COR-L47 (cell line): Measurements from ENCODE around the gene ZSWIM8.
A peak's percentile ranks its signal among the peaks of the same experiment; 100 is the strongest.
"Not testable (repeated sequence)": the region's sequence is repeated elsewhere in the genome, so short reads cannot be mapped to it uniquely, and the experiment has no call there.

ENCODE experiments used
- DNase-seq: peaks from one replicate; lab custom pipeline; 2025; lab: John Stamatoyannopoulos, UW

The ZSWIM8 gene

GRCh38 chr10:73774637-73775036 is 10.8 kb upstream of the ZSWIM8 start:
- no peak for DNase-seq

DNA sequence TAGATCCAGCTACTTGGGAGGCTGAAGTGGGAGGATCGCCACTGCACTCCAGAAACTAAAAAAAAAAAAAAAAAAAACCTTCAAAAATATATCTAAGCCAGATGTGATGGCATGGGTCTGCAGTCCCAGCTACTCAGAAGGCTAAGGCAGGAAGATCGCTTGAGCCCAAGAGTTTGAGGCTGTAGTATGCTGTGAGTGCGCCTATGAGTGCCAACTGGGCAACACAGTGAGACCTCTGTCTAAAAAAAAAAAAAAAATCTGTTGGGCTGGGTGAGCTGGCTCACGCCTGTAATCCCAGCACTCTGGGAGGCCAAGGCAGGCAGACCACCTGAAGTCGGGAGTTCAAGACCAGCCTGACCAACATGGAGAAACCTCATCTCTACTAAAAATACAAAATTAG is 6.4 kb upstream of the ZSWIM8 start:
- DNase-seq: no peak

- no peak for DNase-seq
Observed at GRCh38 chr10:73779539-73780197, 5.7 kb upstream of the ZSWIM8 start.

GRCh38 chr10:73780301-73780700 is 5.1 kb upstream of the ZSWIM8 start:
- DNase-seq: no peak

- DNase-seq: no peak
Observed at GRCh38 chr10:73780966-73781365, 4.4 kb upstream of the ZSWIM8 start.

DNA sequence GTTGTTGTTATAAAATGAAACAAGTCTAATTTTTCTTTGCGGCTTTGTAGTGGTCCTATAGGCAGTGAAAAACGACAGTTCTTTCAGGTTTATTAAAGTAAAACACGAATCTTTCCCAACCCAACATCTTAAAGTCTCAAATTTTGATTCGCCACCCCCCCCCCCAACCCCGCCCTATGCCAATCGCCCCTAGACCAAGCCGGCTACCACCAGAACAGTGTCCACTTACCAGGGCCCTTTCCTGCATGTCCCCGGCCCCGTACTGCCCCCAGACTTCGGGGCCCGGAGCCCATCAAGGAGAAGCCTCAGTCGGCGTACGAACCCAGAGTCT is 3.9 kb upstream of the ZSWIM8 start:
- no peak for DNase-seq

DNA sequence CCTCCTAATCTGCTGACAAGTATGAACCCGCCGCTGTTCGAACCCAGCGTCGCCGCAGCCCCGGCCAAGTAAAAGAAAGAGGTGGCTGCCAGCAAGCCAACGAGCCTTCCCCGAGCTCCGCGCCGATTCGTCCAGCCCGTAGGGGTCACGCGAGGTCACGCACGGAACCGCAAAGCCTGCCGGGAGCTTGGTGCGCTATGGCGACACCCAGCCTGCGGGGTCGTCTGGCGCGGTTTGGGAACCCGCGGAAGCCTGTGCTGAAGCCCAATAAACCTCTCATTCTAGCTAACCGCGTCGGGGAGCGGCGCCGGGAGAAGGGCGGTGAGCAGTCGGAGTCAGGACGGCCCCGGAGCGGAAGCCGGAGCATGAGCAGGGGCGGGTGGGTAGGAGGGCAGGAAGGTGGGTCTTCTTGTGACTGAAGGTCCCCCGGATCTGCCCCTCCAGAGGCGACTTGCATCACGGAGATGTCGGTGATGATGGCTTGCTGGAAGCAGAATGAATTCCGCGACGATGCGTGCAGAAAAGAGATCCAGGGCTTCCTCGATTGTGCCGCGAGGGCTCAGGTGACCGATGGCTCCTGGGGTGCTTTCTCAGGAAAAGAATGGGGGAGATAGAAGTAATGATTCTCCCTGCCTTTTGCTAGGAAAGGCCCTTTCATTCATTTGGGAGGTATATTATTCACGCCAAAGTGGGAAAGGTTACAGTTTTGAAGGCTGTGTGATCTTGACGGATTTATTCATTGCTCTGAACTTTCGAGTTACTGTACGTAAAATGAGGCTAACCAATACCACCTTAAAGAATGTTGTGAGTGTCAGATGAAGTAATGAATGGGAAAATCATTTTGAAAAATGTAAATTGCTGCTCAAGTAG is 3.3 kb upstream of the ZSWIM8 start, which contains the start of gene CHCHD1:
CHCHD1 (plus strand) TSS at position 170 of the 870 bp plus-strand sequence; CDS start at position 198, 28 bp downstream.
- peak; percentile 62 for DNase-seq

GRCh38 chr10:73782749-73783085 is 2.7 kb upstream of the ZSWIM8 start:
- no peak for DNase-seq

GRCh38 chr10:73785721-73786511 is 510 bp downstream of the ZSWIM8 start:
- no peak for DNase-seq

GRCh38 chr10:73786512-73786885 is 1.1 kb downstream of the ZSWIM8 start:
- DNase-seq: no peak

GRCh38 chr10:73787031-73787800 is 1.8 kb downstream of the ZSWIM8 start:
- not testable (repeated sequence) for DNase-seq

DNA sequence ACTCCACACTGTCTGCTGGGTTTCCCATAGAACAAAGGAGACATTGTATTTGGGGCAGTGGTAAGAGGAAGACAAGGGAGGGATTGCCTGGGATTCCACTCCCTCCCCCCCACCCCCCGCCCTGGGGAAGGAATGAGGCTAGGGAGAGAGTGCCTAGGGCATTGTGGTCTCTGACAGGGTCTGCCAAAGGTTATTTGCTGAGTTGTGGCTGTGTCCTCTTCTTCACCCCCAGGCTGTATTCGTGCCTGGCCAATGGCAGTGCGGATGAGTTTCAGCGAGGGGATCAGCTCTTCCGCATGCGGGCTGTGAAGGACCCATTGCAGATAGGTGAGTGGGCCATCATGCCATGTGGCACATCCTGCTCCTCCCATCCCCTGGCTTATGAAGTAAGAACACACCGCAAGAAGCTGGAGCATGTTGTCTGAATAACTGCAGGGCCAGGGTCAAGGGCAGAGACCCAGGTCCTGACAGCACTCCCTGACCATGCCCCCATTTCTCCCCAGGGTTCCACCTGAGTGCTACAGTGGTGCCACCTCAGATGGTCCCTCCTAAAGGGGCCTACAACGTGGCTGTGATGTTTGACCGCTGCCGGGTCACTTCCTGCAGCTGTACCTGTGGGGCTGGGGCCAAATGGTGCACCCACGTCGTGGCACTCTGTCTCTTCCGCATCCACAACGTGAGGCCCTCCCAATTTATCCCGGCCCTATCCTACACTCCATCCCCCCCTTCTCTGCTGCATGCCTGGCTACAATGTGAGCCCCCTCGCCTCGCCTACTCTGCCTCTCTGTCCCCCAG is 3.7 kb downstream of the ZSWIM8 start:
- DNase-seq: no peak

GRCh38 chr10:73789659-73790055 is 4.3 kb downstream of the ZSWIM8 start:
- no peak for DNase-seq

DNA sequence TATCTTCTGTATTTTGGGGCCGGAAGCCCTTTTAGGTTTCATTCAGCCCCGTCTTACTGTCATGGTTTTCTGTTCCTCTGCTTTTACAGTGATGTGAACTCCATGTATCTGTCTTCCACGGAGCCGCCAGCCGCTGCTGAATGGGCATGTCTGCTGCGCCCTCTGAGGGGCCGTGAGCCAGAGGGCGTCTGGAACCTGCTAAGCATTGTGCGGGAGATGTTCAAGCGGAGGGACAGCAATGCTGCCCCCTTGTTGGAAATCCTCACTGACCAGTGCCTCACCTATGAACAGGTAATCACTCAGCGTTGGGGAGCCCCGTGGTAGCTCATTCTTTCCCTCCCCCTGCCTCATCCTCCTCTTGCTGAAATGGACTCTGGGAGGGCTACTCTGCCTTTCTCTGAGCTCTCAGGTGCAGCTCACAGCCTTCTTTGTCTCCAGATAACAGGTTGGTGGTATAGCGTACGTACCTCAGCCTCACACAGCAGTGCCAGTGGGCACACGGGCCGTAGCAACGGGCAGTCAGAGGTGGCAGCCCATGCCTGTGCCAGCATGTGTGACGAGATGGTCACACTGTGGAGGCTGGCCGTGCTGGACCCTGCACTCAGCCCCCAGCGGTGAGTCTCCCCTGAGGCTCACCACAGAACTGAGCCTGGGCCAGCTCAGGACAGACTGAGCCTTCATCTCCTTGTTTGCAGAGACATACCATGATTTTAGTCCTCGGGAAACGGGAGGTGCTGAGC is 5.7 kb downstream of the ZSWIM8 start:
- no peak for DNase-seq

- DNase-seq: no peak
Observed at GRCh38 chr10:73791871-73792400, 6.5 kb downstream of the ZSWIM8 start.

DNA sequence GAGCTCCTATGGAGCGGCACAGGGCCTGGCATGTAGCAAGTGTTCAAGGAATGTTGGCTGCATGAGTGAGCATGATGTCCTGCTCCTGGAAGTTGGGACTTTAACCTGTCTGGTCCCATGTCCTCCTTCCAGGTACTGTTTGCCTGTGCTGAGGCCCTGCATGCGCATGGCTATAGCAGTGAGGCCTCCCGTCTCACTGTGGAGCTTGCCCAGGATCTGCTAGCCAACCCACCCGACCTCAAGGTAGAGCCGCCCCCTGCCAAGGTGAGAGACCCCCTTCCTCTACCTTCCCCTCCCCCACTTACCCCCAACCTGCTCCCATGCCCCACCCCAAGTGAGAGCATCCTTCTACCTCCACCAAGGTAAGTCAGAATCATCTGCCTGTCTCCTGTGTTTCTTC is 8.1 kb downstream of the ZSWIM8 start:
- DNase-seq: no peak

GRCh38 chr10:73795491-73795890 is 10.1 kb downstream of the ZSWIM8 start:
- DNase-seq: not testable (repeated sequence)

DNA sequence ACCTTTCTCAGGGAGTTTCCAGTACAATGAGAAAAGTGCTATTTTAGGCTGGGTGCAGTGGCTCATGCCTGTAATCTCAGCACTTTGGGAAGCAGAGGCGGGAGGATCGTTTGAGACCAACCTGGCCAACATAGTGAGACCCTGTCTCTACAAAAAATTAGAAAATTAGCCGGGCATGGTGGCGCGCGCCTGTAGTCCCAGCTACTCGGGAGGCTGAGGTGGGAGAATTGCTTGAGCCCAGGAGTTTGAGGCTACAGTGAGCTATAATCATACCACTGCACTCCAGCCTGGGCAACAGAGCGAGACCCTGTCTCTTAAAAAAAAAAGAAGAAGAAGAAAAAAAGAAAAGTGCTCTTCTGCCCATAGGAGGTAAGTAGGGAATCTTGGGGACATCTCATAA is 10.6 kb downstream of the ZSWIM8 start:
- DNase-seq: not testable (repeated sequence)

DNA sequence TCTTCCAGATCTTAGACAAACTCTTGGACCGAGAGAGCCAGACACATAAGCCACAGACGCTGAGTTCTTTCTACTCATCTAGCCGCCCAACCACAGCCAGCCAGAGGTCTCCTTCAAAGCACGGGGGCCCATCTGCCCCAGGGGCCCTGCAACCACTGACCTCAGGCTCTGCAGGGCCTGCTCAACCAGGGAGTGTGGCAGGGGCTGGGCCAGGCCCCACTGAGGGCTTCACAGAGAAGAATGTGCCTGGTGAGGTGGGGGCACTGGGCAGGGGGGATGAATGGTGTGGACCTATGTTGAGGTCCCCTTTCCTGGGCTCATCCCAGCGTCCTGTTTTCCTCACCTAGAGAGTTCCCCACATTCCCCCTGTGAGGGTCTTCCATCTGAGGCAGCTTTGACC is 11.4 kb downstream of the ZSWIM8 start:
- DNase-seq: no peak

DNA sequence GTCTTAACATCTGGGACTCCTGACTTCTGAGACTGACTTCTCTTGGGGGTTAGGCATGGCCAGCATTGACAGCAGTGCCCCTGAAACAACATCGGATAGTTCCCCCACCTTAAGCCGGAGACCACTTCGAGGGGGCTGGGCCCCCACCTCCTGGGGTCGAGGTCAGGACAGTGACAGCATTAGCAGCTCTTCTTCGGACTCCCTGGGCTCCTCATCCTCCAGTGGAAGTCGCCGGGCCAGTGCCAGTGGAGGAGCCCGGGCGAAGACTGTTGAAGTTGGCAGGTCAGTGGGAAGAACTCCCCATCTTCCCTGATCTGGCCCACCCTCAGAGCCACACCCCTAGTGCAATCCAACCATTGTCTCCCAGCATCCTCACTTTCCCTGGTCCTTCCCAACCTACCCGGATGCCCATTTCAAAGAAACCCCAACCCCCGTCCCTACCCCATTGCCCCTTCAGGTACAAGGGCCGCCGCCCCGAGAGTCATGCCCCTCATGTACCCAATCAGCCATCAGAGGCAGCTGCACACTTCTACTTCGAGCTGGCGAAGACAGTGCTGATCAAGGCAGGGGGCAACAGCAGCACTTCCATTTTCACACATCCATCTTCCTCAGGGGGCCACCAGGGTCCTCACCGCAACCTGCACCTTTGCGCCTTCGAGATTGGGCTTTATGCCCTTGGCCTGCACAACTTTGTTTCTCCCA is 12.1 kb downstream of the ZSWIM8 start:
- no peak for DNase-seq
